ENCODE data around the gene RASSF3.
A peak's percentile ranks its signal among the peaks of the same experiment; 100 is the strongest.
"Not testable (repeated sequence)": the region's sequence is repeated elsewhere in the genome, so short reads cannot be mapped to it uniquely, and the experiment has no call there.

Gene RASSF3

GRCh38 chr12:64610079-64610659, at the start of gene RASSF3:
Gene RASSF3, plus strand, starts transcription at chr12:64610495. Its CDS starts 138 bp downstream, at chr12:64610633.
- peak; percentile 49 to 60 for DNase-seq (ENCODE audit: low read depth in 2 of 2)

DNA sequence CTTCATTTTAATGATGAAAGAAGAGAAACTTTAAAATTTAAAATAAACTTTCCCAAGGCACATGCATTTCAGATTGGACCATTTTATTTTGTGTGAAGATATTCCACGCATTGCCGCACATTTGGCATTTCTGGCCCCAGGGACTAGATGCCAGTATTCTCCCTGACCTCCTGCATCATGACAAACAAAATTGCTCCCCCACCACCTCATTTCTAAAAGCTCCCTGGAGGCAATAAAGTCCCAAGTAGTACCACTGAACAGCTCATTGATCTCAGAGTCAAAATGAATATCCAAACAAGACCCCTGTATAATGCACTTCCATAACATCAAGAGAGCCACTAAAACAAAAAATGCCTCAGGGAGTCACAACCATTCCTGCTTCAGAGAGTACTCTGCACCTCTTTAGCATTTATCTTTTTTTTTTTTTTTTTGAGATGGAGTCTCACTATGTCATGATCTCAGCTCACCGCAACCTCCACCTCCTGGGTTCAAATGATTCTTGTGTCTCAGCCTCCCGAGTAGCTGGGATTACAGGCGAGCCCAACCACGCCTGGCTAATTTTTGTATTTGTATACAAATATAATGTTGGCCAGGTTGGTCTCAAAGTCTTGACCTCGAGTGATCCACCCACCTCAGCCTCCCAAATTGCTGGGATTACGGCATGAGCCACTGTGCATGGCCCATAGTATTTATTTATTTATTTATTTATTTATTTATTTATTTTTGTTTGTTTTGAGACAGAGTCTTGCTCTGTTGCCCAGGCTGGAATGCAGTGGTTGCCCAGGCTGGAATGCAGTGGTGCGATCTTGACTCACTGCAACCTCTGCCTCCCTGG, 48.8 kb upstream of the RASSF3 start:
- DNase-seq (ENCODE audit: low read depth in 2 of 2), result no peak

GRCh38 chr12:64566122-64566521, 44.2 kb upstream of the RASSF3 start:
- no peak for DNase-seq (ENCODE audit: low read depth in 2 of 2)

GRCh38 chr12:64566831-64567517, 43.3 kb upstream of the RASSF3 start:
- no peak for DNase-seq (ENCODE audit: low read depth in 2 of 2)

DNA sequence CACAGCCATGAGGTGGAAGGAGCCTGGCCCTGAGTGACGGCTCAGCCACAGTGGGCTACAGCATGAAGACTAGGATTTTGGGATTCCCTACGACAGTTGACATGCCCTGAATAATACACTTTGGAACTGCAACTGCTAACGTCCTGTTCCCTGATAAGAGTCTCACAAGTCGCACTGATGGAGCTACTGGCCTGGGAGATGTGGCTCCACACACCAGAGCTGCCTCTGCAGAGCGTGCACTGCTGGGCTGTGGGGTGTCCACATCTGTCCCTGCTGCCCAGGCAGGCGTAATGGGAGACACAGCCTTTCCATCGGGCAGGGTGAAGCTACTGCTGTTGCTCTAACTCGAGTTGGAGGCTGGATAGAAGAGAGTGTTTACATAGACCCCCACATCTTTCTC, 42.7 kb upstream of the RASSF3 start:
- DNase-seq (ENCODE audit: low read depth in 2 of 2), result no peak

DNA sequence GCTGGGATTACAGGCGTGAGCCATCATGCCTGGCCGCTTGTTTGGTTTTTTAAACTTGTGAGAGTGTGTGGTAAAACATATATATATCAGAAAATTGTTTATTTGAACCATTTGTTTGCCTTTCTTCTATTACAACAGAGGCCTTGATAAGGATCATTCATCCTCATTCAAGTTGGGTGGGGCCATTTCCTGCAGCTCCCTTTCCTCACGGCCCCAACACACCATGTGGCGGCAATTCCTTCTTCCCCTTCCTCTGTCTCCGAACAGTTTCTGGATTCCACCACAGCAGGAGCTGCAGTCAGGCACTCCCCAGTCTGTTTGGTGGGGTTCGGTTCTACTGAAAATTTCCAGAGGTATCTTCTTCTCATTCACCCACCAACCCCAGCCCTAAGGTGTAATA, 42.0 kb upstream of the RASSF3 start:
- DNase-seq (ENCODE audit: low read depth in 2 of 2), result no peak

- DNase-seq (ENCODE audit: low read depth in 2 of 2), result no peak
Observed at GRCh38 chr12:64569923-64570691, 40.2 kb upstream of the RASSF3 start.

DNA sequence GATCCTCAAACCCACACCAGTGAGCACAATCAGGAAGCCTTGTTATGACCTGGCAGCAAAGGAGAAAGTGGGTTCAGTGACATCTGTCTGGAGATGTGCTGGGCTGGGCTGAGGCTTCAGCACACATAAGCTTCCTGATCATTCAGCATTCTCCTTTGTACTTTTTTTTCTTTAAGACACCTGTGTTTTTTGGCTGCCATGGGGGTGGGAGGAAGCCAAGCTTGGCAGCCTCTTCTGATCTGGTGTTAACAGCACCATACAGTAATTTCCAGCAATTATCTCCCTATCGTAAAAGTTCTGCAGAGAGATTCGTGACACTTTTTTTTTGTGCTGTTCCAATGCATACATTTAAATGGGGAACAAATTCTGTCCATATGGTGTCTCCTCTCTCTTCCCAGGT, 38.9 kb upstream of the RASSF3 start:
- DNase-seq (ENCODE audit: low read depth in 2 of 2), result no peak

DNA sequence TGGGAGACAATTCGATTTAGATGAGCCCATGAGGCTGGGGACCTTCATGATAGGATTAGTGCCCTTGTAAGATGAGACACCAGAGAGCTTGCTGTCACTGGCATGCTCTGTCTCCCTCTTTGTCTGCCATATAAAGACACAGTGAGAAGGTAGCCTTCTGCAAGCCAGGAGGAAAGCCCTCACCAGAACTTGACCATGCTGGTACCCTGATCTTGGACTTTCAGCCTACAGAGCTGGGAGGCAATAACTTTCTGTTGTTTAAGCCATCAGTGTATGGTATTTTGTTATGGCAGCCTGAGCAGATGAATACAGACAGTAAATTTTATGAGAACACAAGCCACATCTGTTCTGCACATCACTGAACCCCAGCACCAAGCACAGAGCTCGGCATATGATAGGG, 38.1 kb upstream of the RASSF3 start:
- DNase-seq (ENCODE audit: low read depth in 2 of 2), result no peak

DNA sequence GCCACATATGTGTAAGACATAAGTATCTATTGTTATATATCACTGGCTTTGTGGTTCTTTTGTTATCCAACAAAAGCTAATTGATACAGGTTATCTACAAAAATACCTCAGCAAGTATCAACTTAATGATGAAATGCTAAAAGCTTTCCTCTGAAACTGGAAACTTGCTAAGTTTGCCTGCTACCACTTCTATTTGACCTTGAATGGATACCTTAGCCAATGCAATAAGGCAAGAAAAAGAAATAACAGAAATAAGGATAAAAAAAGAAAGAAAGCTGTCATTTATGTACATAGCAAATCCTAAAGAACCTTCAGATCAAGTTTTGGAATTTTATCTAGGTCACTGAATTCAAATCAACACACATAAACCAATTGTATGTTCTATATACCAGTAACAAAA, 35.5 kb upstream of the RASSF3 start:
- no peak for DNase-seq (ENCODE audit: low read depth in 2 of 2)

GRCh38 chr12:64577046-64577445, 33.2 kb upstream of the RASSF3 start:
- DNase-seq (ENCODE audit: low read depth in 2 of 2), result no peak

DNA sequence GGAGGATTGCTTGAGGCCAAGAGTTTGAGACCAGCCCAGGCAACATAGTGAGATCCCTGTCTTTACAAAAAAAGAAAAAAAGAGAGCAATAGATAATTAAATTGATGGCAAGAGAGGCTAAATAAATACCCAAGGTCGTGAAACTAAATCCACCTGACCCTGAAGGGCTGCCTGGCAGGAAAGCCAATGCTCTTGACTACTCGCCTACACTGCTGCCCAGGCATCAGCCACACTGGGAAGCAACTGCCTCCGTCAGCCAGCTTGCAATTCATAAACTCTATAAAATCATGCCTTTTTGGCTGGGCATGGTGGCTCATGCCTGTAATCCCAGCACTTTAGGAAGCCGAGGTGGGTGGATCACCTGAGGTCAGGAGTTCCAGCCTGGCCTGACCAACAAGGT, 31.7 kb upstream of the RASSF3 start:
- DNase-seq (ENCODE audit: low read depth in 2 of 2), result no peak

DNA sequence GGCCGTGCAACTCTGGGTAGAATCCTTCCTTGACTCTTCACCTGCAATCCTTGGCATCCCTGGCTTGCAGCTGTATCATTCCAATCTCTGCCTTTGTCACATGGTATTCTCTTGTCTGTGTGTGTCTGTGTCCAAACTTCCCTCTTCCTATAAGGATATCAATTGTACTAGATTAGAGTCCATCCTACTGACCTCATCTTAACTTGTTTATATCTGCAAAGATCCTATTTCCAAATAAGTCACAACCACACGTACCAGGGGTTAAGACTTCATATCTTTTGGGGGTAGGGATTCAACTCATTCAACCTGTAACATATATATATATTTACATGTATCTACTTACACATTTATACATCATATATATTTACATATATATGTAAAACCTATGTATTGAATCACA, 29.6 kb upstream of the RASSF3 start:
- no peak for DNase-seq (ENCODE audit: low read depth in 2 of 2)

DNA sequence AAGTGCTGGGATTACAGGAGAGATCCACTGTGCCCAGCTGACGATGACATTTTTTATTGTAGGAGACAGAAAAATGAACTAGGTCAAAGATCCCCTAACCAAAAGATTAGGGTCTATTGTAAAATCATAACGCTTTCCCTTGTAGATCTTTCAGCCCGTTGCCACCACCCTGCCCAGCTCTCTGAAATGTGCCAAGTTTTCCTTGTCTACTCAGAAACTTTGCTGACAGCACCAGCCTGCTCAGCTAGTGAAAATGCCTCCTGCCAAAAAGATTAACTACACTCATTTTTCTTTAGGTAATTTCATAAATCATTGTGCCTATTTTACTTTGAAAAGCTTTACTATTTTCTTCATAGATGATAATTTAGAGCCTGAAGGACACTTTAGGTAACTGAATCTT, 28.2 kb upstream of the RASSF3 start:
- DNase-seq (ENCODE audit: low read depth in 2 of 2), result no peak

DNA sequence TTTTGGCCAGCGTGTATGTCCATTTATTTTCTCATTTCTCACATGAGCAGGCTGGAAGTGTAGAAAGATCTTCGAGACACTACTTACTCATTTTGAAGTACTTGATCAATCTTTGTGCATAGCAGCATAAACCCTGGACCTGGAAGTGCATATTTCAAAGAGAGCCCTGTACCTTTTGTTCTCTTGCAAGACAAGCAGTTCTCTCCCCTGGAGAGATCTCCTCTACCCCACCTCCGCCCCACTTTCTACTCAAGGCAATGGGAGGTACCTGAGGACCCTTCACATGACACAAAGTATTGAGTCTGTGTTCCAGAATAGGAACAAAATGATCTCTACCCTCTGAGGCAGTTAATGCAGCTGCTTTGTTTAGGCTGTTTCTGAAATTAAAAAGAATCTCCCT, 27.4 kb upstream of the RASSF3 start:
- no peak for DNase-seq (ENCODE audit: low read depth in 2 of 2)

- not testable (repeated sequence) for DNase-seq (ENCODE audit: low read depth in 2 of 2)
Observed at GRCh38 chr12:64583395-64583770, 26.9 kb upstream of the RASSF3 start.

GRCh38 chr12:64583771-64584421, 26.4 kb upstream of the RASSF3 start:
- no peak for DNase-seq (ENCODE audit: low read depth in 2 of 2)

GRCh38 chr12:64585104-64585503, 25.2 kb upstream of the RASSF3 start:
- no peak for DNase-seq (ENCODE audit: low read depth in 2 of 2)

- no peak for DNase-seq (ENCODE audit: low read depth in 2 of 2)
Observed at GRCh38 chr12:64587447-64587846, 22.8 kb upstream of the RASSF3 start.

GRCh38 chr12:64590183-64590582, 20.1 kb upstream of the RASSF3 start:
- DNase-seq (ENCODE audit: low read depth in 2 of 2), result no peak

GRCh38 chr12:64595863-64596793, 14.2 kb upstream of the RASSF3 start:
- DNase-seq (ENCODE audit: low read depth in 2 of 2), result no peak

Measured in activated CD4-positive, alpha-beta T cell treated with anti-CD3 and anti-CD28 coated beads for 24 hours (primary cell).